HCT116 (cell line): ENCODE data around the gene WWOX. TPM values are rescaled to one million over a fixed set of nuclear protein-coding genes. Genes with fewer than 3 reads are reported as not detected.

Experiments used
- ATAC-seq: fragments of 200-7000 bp; cut with Tn5 transposase; 2 replicates; pipeline ENCODE4 v1.9.1; 2020; ENCODE audit warnings: mild to moderate bottlenecking, moderate library complexity
- BruUV-seq: library from RNA; stranded (reverse); fragments of 400-500 nt; replicated peaks from 2 replicates; lab custom pipeline; 2021; lab: Mats Ljungman, UMichigan
- CTCF ChIA-PET: fragments of 300-600 bp; sonication (Branson Sonifier 250); formaldehyde crosslinking; loops from one replicate; lab custom pipeline; 2021; ENCODE audit warnings: antibody characterized with exemption; lab: Charles Lee
- POLR2A ChIA-PET: fragments of 300-600, 350-600 bp; sonication (Branson Sonifier 250); formaldehyde crosslinking; loops from one replicate; lab custom pipeline; 2021; ENCODE audit warnings: antibody characterized with exemption; lab: Charles Lee
- RAD21 ChIA-PET, 2 experiments: fragments of 300-600 bp; sonication (Branson Sonifier 250); formaldehyde crosslinking; loops; one replicate each; lab custom pipeline; 2023; ENCODE audit warnings: low total read pairs in 2 of 2; ENCODE audit not compliant: uncharacterized antibody in 2 of 2, unreplicated experiment in 2 of 2, low non-redundant PET in 1 of 2; lab: Charles Lee
- DNase-seq: peaks from one replicate; pipeline ENCODE4 v3.0.0-alpha.2; 2010; ENCODE audit warnings: low read depth, low spot score
- H2AFZ ChIP-seq: fragments of 200-600 bp; shearing (Covaris generic), sonication (generic); 2 replicates; pipeline ENCODE4 v1.6.1; 2017; ENCODE audit warnings: low read depth, mixed run types, mixed read lengths, antibody characterized with exemption, low read length; ENCODE audit not compliant: poor library complexity, severe bottlenecking
- H3K27ac ChIP-seq: 2 replicates; pipeline ENCODE4 v1.5.1; 2012; ENCODE audit warnings: low read depth, low read length
- H3K27me3 ChIP-seq: fragments of 200-600 bp; sonication (generic); 2 replicates; pipeline ENCODE4 v1.6.1; 2016; ENCODE audit warnings: mixed run types, low read length, mixed read lengths; ENCODE audit not compliant: insufficient read depth
- H3K36me3 ChIP-seq, 2 experiments: fragments of 200-500 bp in 1 of 2; fragments of 200-600 bp in 1 of 2; sonication (Bioruptor generic) in 1 of 2; sonication (generic) in 1 of 2; 2 replicates each; pipeline versions ENCODE4 v1.5.1 to v1.6.1; 2014 to 2016; ENCODE audit warnings: low read length in 2 of 2, inconsistent platforms in 1 of 2, mixed read lengths in 1 of 2, mixed run types in 1 of 2; ENCODE audit not compliant: insufficient read depth in 2 of 2, control insufficient read depth in 1 of 2
- H3K4me1 ChIP-seq, 2 experiments: fragments of 200-600 bp in 1 of 2; sonication (generic) in 1 of 2; 2 replicates each; pipeline versions ENCODE4 v1.5.1 to v1.6.1; 2012 to 2017; ENCODE audit warnings: low read length in 2 of 2, inconsistent platforms in 1 of 2, mild to moderate bottlenecking in 1 of 2, mixed read lengths in 1 of 2, mixed run types in 1 of 2, moderate library complexity in 1 of 2; ENCODE audit not compliant: insufficient read depth in 2 of 2, control insufficient read depth in 1 of 2
- H3K4me2 ChIP-seq: fragments of 200-600 bp; sonication (generic); 2 replicates; pipeline ENCODE4 v1.6.1; 2017; ENCODE audit warnings: mixed run types, low read length, mixed read lengths
- H3K4me3 ChIP-seq, 2 experiments: fragments of 200-600 bp in 1 of 2; sonication (generic) in 1 of 2; replicated peaks in 1 of 2; 2 replicates each; pipeline ENCODE4 v1.5.1; 2011 to 2016; ENCODE audit warnings: low read length in 2 of 2, control low read depth in 1 of 2, low read depth in 1 of 2, mild to moderate bottlenecking in 1 of 2, mixed read lengths in 1 of 2, mixed run types in 1 of 2
- H3K79me2 ChIP-seq: fragments of 200-600 bp; sonication (generic); 2 replicates; pipeline ENCODE4 v1.6.1; 2017; ENCODE audit warnings: mild to moderate bottlenecking, mixed run types, low read length, moderate library complexity, mixed read lengths; ENCODE audit not compliant: insufficient read depth
- H3K9ac ChIP-seq: fragments of 200-600 bp; sonication (generic); 2 replicates; pipeline ENCODE4 v1.6.1; 2016; ENCODE audit warnings: low read length, mixed read lengths
- H3K9me2 ChIP-seq: fragments of 200-600 bp; sonication (generic), shearing (Covaris generic); 2 replicates; pipeline ENCODE4 v1.6.1; 2017; ENCODE audit warnings: mixed run types, mild to moderate bottlenecking, moderate library complexity; ENCODE audit not compliant: insufficient read depth
- H3K9me3 ChIP-seq, 2 experiments: fragments of 200-500 bp in 1 of 2; fragments of 200-600 bp in 1 of 2; sonication (Bioruptor generic) in 1 of 2; sonication (generic) in 1 of 2; 2 replicates each; pipeline ENCODE4 v1.6.1; 2014 to 2017; ENCODE audit warnings: low read length in 2 of 2, mixed read lengths in 2 of 2, inconsistent platforms in 1 of 2, low read depth in 1 of 2, mild to moderate bottlenecking in 1 of 2, mixed run types in 1 of 2, moderate library complexity in 1 of 2; ENCODE audit not compliant: control insufficient read depth in 1 of 2, insufficient read depth in 1 of 2
- H4K20me1 ChIP-seq: fragments of 200-600 bp; sonication (generic), shearing (Covaris generic); 2 replicates; pipeline ENCODE4 v1.6.1; 2017; ENCODE audit warnings: mixed run types, mild to moderate bottlenecking, moderate library complexity; ENCODE audit not compliant: insufficient read depth
- ATF3 ChIP-seq: IDR thresholded peaks from 2 replicates; pipeline ENCODE4 v1.6.1; 2012
- CBX3 ChIP-seq: IDR thresholded peaks from 2 replicates; pipeline ENCODE4 v1.6.1; 2012; ENCODE audit warnings: low read depth
- CEBPB ChIP-seq: IDR thresholded peaks from 2 replicates; pipeline ENCODE4 v1.6.1; 2012; ENCODE audit warnings: low read depth
- CTCF ChIP-seq, 3 experiments: fragments of 200-600 bp in 1 of 3; sonication (generic) in 1 of 3; IDR thresholded peaks in 2 of 3; conservative IDR thresholded peaks in 1 of 3; 2 replicates each; pipeline ENCODE4 v1.5.1; 2012 to 2017; ENCODE audit warnings: low read depth in 2 of 3, low read length in 2 of 3, antibody characterized with exemption in 1 of 3, borderline replicate concordance in 1 of 3, control low read depth in 1 of 3, mild to moderate bottlenecking in 1 of 3, mixed read lengths in 1 of 3, mixed run types in 1 of 3, moderate library complexity in 1 of 3; ENCODE audit not compliant: insufficient read depth in 1 of 3
- EGR1 ChIP-seq: IDR thresholded peaks from 2 replicates; pipeline ENCODE4 v1.6.1; 2012; ENCODE audit warnings: low read depth
- ELF1 ChIP-seq: IDR thresholded peaks from 2 replicates; pipeline ENCODE4 v1.6.1; 2012; ENCODE audit warnings: low read depth, borderline replicate concordance
- EZH2 ChIP-seq: fragments of 200-600 bp; sonication (generic); IDR thresholded peaks from 2 replicates; pipeline ENCODE4 v1.6.1; 2017; ENCODE audit warnings: antibody characterized with exemption, mixed run types
- EZH2phosphoT487 ChIP-seq: fragments of 200-600 bp; IDR thresholded peaks from 2 replicates; pipeline ENCODE4 v1.6.1; 2018; ENCODE audit warnings: antibody characterized with exemption, borderline replicate concordance
- FOSL1 ChIP-seq: IDR thresholded peaks from 2 replicates; pipeline ENCODE4 v1.6.1; 2012; ENCODE audit warnings: low read depth
- JUND ChIP-seq: IDR thresholded peaks from 2 replicates; pipeline ENCODE4 v1.6.1; 2012
- POLR2A ChIP-seq: IDR thresholded peaks from 2 replicates; pipeline ENCODE4 v1.7.0; 2011; ENCODE audit warnings: borderline replicate concordance; ENCODE audit not compliant: insufficient read depth, insufficient read length; ENCODE audit errors: extremely low read depth
- RAD21 ChIP-seq: IDR thresholded peaks from 2 replicates; pipeline ENCODE4 v1.6.1; 2012; ENCODE audit warnings: low read depth, mild to moderate bottlenecking
- REST ChIP-seq: IDR thresholded peaks from 2 replicates; pipeline ENCODE4 v1.6.1; 2012; ENCODE audit warnings: low read depth
- SIN3A ChIP-seq: IDR thresholded peaks from 2 replicates; pipeline ENCODE4 v1.6.1; 2012; ENCODE audit warnings: low read depth
- ZFX ChIP-seq: fragments of 450-650 bp; IDR thresholded peaks from 2 replicates; pipeline ENCODE4 v1.6.1; 2017
- intact Hi-C: fragments of 100-400 bp; cut with micrococcal nuclease; formaldehyde crosslinking; loops from 2 replicates; pipeline ENCODE4 v1.10.0; 2022
- total RNA-seq: library from RNA; stranded (reverse); gene quantifications from one replicate; pipeline ENCODE4 v1.2.1, GENCODE V29; 2021; ENCODE audit not compliant: unreplicated experiment

WWOX gene
- total RNA-seq, 1 experiment from 2014 or later, result 13.7 TPM

GRCh38 chr16:78562650-78563049 lies 463.2 kb downstream of the WWOX start:
- CTCF ChIA-PET, result no interaction called here

More at GRCh38 chr16:78562650-78563049, 463.2 kb downstream of the WWOX start:
- Histone ChIP-seq H3K36me3 (no peaks in the 10 kb centered on the region), H3K27ac (no peak overlapping the region), H4K20me1 (no peaks in the 10 kb centered on the region), H2AFZ (no peak overlapping the region), H3K27me3 (no peaks in the 10 kb centered on the region), H3K9me2 (no peaks in the 10 kb centered on the region), H3K9ac (no peak overlapping the region), H3K4me3 (no peak overlapping the region), H3K4me1 (no peaks in the 10 kb centered on the region), H3K9me3 (no peaks in the 10 kb centered on the region), H3K79me2 (no peaks in the 10 kb centered on the region), H3K4me2 (no peak overlapping the region)
- TF ChIP-seq CBX3 (no peak), POLR2A (no peak), EZH2phosphoT487 (no peak), SIN3A (no peak), FOSL1 (no peak), ELF1 (no peak), ATF3 (no peak), RAD21 (no peak), JUND (no peak), REST (no peak), EZH2 (no peak), EGR1 (no peak), CTCF (IDR thresholded peaks at IDR 0.05 in 2 of 3, conservative IDR thresholded peaks at IDR 0.05 in 1 of 3; ENCODE audit: borderline replicate concordance in 1 of 3, insufficient read depth in 1 of 3, low read depth in 2 of 3, low read length in 2 of 3) (no peak), ZFX (no peak), CEBPB (no peak)
- RAD21 ChIA-PET, result no interaction called here
- intact Hi-C loops, result no loop called here
- POLR2A ChIA-PET, result no interaction called here
- DNase-seq (no peak), ATAC-seq (no peak)
- no TSS peak for BruUV-seq
